ELF-1 (cell line): Measurements from ENCODE around the gene HNMT.
"Not testable (repeated sequence)": the region's sequence is repeated elsewhere in the genome, so short reads cannot be mapped to it uniquely, and the experiment has no call there.

ENCODE experiments used
- DNase-seq: peaks from one replicate; pipeline ENCODE4 v3.0.0-alpha.2; 2016; ENCODE audit warnings: low read depth, low spot score

HNMT gene

DNA sequence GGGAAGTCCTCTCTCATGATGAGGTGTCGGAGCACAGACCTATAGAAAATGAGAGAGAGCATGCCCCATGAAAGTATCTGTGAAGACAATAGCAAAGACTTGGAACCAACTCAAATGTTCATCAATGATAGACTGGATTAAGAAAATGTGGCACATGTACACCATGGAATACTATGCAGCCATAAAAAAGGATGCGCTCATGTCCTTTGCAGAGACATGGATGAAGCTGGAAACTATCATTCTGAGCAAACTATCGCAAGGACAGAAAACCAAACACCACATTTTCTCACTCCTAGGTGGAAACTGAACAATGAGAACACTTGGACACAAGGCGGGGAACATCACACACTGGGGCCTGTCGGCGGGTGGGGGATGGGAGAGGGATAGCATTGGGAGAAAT lies 79.3 kb downstream of the HNMT start:
- not testable (repeated sequence) for DNase-seq

DNA sequence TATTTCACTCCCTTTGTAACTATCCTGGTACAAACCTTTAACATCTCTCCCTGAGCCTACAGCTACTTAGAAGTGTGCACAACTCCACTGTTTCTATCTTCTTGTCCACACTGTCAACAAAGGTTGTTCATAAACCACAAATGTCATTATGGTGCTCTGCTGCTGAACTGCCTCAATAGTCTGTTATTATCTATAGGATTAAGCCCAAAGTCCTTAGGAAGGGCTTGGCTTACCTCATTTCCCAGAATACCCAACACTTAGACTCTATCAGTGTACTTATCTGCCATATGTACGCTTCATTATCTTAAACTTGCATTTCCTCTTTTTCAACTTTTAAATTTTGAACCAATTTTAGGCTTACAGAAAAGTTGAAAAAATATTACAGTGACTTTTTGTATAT lies 94.2 kb downstream of the HNMT start:
- no peak for DNase-seq

DNA sequence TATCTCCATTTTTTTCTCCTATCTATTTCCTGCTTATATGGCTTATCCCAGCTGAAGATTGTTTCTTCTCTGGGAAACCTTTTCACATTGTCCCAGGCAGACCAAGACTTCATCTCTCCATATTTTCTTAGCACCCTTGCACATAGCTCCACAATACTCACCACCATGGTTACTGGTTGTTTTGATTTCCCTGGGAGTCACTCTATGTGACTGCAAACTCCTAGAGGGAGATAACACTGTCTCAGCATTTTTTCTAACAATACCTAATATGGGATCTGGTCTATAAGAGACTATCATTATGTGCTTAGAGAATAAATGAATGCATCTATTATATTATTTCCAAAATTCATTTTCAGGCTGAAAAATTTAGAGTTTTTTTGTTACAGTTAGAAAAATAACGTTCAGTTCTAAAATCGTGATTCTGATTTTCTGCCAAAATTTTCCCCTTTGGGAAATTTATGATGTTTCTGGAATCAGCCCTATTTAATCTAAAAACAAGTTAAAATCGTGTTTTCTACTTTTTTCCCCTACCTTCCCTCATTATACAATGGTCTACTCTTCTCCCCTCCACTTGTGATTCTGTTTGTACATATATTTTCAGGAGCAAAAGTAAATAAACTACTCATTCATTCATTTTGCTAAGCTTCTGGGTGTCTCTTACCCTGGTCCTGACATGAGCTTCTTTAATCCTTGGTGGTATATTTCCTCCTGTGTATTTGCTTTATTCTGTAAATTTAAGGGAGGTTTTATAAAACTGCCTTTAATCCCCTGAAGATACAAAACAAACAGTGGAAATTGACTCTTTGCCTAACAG lies 95.4 kb downstream of the HNMT start:
- DNase-seq = no peak

DNA sequence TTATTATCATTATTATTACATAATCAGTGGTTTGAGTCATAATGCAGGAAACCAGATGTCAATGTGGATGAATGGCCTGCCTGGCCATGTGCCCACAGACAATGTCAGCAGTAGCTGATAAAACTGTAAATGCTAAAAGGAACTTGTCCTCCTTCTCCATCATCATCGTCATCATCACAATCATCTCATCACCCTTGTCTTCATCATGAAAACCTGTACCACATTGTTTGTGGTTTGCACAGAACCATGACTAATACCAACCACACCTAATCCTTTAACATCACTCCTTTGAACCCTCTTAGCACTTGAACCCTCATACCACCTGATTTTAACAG lies 96.0 kb downstream of the HNMT start:
- no peak for DNase-seq

DNA sequence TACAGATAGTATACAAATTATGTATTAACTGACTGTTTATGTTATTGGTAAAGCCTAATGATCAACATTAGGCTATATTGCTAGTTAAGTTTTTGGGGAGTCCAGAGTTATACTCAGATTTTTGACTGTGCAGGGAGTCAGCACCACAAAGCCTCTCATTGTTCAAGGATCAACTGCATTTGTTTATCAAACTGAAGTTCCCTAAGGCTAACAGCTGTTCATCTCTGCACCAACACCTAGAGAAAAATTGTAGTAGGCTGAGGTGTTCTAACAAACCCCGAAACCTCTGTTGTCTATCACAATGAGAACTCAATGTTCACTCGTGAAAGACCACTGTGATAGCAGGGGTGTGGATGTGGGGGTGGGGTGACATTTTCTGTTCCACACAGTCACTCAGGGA lies 97.7 kb downstream of the HNMT start:
- DNase-seq = no peak

- DNase-seq = no peak
Observed at GRCh38 chr2:138063181-138063580, 98.9 kb downstream of the HNMT start.
